NCI-H128 (cell line): Measurements from ENCODE around the gene CT47C1.
A peak's percentile ranks its signal among the peaks of the same experiment; 100 is the strongest.

ENCODE experiments used
- DNase-seq: peaks from one replicate; lab custom pipeline; 2025; ENCODE audit not compliant: unreplicated experiment; lab: John Stamatoyannopoulos, UW

Gene CT47C1

DNA sequence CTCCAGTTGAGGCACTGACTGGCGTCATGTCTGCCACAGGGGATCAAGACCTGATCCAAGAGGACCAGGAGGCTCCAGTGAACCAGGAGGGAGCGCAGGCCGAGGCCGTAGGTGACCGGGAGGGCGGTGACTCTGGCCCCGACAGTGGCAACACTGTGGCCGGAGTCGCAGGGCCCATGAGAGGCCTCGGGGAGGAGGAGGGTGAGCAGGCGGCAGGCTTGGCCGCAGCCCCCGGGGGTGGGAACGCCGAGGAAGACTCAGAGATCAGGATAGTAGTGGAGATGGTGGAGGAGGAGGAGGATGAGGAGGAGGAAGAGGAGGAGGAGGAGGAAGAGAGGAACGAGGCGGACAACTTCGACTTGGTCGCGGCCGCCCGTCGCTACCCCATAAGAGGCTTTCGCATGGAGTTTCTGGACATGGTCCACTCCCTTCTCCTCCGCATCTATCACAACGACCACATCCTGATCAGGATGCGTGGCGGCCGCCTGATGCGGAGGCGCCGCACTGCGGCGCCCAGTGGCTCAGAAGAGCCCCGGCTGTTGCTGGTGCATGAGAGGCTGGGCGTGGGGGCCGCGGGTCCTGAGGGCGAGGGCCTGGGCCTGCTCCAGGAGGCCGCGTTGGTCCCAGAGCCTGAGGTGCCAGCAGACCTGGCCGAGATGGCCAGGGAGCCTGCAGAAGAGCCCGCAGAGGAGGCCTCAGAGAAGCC is 560 bp downstream of the CT47C1 start:
- DNase-seq = no peak

DNA sequence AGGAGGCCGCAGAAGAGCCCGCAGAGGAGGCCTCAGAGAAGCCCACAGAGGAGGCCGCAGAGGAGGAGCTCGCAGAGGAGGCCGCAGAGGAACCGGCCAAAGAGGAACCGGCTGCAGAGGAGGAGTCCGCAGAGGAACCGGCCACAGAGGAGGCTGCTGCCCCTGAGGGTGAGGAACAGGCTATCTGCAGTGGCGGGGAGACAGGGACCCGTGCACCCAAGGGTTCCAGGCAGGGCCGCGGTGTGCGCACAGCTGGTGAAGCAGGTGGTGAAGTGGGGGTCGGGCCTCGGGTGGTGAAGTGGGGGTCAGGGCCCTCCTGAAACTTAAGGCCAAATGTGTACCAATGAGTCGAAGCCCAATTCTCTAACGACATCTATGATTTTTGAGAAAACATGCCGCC is 1.1 kb downstream of the CT47C1 start:
- no peak for DNase-seq

DNA sequence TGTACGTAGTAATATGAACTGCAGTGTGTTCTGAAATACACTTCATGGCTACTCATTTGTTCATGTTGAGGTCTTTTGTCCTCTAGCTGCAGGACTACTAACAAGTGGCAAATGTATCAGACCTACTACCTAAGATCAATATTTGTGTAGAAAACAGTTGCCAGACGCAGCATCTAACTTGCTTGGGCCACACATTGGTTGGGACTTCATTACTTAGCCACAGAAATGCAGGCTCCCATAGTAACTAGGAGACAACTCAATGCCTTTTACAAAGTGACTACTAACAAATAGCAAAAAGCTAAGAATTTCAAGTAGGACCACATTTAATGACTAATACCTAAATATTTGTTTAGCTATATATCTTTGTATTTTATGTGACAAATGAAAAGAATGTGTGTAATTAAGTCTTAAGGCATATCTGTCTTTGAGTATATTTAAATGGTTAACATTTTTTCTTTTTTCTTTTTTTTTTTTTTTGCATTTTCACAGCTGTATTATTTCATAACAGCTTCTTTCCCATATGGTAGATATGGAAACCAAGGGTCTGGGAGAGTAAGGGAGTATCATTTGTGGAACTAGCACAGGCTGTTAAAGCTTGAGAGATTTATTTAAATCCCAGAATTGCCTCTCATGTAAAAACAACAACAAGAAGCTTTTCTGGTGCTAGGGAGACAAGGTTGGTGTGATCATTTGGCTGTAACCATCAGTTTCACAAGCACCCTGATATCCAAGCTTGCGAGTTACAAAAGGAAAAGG is 2.7 kb downstream of the CT47C1 start:
- DNase-seq = no peak

DNA sequence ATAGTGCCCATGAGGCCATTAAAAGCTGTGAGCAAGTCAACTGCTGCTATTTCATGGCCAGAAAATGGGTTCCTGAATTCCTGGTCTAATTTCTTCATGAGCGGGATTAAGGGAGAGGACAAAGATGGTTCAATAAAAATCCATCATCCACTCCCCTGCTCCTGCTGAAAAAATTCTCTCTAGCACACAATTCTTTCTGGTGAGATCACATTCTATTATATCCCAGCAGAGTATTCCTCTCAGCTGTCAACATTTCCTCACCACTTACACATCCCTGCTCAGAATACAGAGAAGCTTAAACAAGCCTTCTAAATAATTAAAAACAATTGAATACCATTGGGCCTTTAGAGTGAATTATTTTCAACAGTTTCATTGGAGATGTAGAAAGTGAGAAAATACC is 9.5 kb downstream of the CT47C1 start:
- no peak for DNase-seq

DNA sequence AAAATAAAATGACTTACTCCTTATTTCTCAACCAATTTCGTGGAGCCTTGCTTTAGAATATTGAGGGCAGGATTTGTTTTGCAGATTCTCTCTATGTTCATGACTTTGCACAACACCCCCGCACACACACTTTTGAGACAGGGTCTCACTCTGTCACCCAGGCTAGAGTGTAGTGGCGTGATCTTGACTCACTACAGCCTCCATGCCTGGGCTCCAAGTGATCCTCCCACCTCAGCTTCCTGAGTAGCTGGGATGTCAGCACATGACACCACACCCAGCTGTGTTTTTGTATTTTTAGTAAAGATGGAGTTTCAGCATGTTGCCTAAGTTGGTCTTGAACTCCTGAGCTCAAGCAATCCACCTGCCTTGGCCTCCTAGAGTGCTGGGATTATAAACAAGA is 12.0 kb downstream of the CT47C1 start:
- DNase-seq = no peak

DNA sequence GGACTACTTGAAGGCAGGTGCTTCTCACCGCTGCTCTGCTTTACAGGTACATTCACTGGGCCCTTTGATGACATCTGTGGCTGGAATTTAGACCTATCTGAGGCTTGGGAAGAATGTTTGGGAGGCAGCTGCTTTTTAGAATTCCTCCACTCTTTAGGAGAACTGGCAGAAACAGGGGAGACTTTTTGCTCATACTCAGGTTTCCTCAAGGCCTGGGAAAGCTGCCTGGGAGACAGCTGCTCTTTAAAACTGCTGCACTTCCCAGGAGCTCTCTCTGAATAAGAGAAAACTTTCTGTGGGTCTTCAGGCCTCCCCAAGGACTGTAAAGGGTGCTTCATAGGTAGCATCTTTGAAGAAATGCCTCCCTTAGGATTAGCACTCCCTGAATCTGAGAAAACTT is 14.3 kb downstream of the CT47C1 start:
- no peak for DNase-seq

DNA sequence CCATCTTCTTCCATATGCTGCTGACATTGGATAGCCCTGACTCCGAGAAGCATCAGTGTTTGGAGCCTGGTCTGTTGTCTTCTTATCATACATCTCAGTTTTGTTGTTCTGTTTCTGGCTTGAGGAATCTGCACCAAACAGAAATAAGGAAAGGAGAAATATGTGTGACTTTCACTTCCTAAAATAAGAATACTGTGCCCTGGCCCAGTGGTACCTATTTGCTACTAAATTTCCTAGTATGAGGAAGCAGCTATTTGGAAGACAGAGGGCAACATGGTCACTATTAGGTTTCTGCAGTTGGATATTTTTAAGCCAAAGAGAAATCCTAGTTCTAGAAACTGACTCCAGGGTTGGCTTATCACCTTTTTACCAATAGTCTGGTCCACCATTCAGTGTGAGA is 16.8 kb downstream of the CT47C1 start:
- no peak for DNase-seq

DNA sequence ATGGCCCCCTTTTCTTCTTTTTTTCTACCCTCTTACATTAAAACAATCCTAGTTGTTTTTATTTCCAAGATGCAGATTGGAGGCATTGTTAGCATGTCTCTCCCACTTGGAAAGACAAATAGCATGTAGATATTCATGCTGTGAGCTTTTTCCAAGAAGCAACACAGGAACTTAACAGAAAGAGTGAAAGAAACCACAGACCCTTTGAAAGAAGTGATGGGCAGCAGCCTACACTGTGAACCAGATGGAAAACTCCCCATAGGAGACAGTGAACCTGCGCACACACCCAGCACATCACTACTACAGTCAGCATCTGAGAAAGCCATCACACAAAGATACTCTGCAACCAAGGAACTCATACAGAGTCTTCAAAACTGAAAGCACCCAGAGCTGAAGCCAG is 17.8 kb downstream of the CT47C1 start:
- DNase-seq = no peak

DNA sequence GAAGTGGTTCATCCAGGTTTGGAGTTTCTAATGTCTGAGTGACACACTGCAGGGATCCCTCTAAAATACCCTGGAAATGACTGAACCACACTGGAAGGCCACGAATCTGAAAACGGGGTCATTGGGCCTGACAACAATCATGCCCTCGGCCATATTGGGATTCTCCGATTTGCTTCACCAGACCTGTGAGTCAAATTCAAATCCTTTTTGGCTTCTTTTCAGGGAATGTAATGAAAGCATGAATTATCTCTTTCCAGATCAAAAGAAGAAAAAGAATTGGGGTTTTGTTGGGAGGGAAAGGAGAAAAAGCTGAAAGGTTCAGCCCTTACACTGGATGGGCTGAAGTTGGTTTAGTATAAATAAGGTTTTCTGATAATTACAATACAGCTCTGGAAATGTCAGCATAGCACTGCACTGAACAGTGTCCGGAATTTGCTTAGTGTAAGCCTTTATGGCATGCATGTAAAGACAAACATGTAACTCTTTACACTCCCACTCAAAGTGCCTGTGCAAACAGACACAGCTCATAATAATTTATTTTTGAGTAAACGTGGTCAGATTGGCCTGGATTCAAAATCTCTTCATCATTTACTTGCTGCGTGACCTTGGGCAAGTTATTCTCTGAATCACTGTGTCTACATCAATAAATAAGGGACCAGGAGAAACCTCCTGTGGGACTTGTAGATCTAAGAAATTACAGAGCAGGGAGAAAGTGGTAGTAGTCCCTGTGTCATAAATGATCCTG is 21.4 kb downstream of the CT47C1 start:
- no peak for DNase-seq

DNA sequence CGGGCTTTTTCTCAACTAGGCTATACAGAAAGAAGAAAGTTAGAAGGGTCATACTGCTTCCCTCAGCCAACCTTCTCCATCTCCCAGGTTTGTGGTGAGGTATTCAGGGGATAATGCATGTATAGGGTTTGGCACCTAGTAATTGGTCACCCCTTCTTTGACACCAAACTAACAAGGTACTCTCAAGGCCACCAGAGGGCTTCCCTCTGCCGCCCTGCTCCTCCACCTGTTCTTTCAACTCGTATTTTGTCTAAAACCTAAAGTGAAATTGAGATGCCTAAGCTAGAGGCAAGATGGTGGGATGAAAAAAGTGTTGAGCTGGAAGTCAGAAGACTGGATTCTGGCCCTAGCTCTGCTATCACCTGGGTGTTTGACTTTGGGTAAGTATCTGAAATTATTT is 22.0 kb downstream of the CT47C1 start:
- no peak for DNase-seq

DNA sequence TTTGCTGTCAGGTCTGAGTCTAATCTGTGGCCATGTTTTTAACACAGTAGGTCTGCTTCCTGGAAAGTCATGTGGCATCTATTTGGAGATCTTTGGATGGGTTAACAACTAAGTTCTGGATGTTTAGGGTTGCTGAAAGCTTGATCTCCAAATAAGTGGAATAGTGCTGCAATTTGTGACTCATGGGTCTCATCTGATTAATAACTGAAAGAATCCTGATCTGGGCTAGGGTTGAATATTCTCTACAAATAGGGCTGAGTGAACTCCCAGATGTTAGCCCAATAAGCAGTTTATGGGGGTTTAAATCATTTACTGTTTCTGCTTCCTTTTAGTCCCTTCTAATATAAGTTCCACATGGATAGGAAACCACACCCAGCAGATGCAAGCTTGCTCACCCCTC is 23.1 kb downstream of the CT47C1 start:
- DNase-seq = no peak

DNA sequence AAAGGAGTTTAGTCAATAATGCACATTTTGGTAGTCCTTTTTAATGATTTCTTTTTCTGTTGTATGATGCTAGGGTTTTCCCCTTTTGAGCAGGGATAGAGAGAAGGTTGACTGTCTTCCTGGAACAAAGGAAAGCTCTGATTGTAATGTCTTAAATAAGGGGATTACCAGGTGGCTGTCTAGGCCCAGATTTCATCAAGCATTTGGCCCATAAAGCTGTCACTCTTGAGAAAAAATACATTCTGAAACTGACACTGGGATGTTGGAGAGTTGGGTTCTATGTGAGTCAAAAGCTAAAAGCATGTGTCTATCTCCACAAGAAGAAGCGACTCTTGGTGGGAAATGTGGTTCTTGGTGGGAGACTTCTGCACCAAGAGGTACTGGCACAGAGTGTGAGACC is 28.4 kb downstream of the CT47C1 start:
- DNase-seq = no peak

DNA sequence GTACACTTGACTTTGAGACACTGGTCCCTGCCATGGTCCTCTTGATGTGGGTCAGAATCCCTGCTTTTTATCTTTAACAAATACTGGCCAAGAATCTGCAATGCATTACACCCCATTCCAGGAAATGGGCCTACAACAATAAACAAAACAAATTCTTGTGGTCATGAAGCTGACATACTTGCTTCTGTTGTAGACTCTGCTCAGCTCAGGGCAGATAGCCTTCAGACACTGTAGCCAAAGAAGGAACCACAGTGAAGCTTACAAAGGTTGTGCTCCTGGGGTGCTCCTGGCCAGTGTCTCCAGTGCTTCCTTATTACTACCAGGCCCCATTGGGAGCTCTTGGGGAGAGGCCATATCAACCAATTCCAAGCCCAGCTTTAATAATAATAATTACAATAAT is 33.0 kb downstream of the CT47C1 start:
- DNase-seq = no peak

DNA sequence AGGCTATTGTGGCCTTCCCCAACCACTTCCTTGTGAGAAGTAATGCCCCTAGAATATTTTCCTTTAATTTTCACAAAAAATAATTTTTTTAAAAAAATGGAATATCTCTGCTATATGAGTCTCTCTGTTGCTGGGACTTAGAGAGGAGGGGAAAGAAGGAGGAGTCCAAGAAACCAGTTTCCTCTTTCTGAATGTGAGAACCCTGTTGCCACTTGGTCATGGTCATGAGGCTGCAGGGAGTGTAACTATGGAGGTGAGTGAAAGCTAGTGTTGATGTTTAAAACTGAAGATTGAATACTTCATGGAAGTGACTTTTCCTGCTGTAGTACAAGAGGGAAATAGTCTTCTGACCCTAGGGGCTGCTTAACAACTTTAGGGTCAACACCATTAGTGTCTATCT is 34.4 kb downstream of the CT47C1 start:
- DNase-seq = no peak

DNA sequence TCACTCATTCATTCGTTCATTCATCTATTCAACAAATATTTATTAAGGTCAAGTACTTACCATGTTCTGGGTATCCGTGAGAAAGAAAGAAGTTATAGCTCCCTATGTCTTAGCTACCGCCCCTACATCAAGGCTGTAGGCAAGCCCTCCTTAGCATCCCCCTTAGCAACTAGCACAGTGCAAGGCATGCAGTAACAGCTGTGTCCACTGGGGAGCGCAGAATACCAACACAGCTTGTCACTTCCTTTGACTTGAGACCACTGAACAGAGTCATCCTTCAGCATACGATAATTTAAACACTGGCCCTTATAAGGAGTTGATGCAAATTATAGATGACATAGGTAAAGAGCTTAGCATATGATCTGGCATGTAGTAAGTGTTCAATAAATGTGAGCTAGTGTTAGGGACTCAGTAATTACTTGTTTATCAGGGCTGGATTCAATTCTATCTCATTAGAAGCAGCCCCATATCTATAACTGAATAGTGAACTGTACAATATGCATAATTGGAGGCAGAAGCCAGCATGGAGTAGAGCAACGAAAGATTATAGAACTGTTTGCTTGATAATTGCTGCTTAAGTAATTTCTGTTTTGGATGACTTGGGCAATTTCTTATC is 46.1 kb downstream of the CT47C1 start:
- DNase-seq = peak; percentile 0

DNA sequence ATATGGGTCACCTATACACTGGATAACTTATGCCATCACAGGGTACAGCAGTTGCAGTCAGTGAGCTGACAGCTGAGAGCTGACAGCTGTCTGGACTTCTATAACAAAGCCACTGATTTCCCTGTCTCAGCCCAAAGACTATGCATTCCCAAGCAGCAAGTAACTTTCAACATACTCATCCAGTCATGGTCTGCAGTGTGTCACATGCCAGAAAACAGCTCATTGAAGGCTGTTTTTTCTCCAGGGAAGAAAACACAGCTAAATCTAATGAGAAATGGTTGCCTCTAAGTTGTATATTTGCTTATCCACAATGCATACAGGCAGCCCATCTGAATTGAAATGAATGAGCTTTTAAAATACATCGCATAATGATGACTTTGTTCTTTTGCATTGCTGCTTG is 48.5 kb downstream of the CT47C1 start:
- no peak for DNase-seq
